Measurements from ENCODE around the gene TSR3. TPM values are rescaled to one million over a fixed set of nuclear protein-coding genes. Genes with fewer than 3 reads are reported as not detected.

Gene TSR3
- 10 to 100 TPM; 49.6 to 54.0 (median 52.8) TPM for total RNA-seq
- polyA plus RNA-seq = 58.5 TPM
- long read RNA-seq, donor 1, transcript TSR3-201 (6 exons, 1,243 nt) = major isoform, 101 of 121 reads
- long read RNA-seq, donor 1, partial matches to known transcripts = 6 of 121 reads
- long read RNA-seq, donor 1, other reads (novel, unspliced or antisense) = 14 of 121 reads
- long read RNA-seq, donor 2, transcript TSR3-201 (6 exons, 1,243 nt) = major isoform, 66 of 99 reads
- long read RNA-seq, donor 2, partial matches to known transcripts = 1 of 99 reads
- long read RNA-seq, donor 2, other reads (novel, unspliced or antisense) = 32 of 99 reads
- long read RNA-seq, donor 3, partial matches to known transcripts = 1 of 3 reads
- long read RNA-seq, donor 3, other reads (novel, unspliced or antisense) = 0 of 3 reads
- long read RNA-seq, donor 4, transcript TSR3-201 (6 exons, 1,243 nt) = major isoform, 70 of 89 reads
- long read RNA-seq, donor 4, partial matches to known transcripts = 1 of 89 reads
- long read RNA-seq, donor 4, other reads (novel, unspliced or antisense) = 18 of 89 reads

DNA sequence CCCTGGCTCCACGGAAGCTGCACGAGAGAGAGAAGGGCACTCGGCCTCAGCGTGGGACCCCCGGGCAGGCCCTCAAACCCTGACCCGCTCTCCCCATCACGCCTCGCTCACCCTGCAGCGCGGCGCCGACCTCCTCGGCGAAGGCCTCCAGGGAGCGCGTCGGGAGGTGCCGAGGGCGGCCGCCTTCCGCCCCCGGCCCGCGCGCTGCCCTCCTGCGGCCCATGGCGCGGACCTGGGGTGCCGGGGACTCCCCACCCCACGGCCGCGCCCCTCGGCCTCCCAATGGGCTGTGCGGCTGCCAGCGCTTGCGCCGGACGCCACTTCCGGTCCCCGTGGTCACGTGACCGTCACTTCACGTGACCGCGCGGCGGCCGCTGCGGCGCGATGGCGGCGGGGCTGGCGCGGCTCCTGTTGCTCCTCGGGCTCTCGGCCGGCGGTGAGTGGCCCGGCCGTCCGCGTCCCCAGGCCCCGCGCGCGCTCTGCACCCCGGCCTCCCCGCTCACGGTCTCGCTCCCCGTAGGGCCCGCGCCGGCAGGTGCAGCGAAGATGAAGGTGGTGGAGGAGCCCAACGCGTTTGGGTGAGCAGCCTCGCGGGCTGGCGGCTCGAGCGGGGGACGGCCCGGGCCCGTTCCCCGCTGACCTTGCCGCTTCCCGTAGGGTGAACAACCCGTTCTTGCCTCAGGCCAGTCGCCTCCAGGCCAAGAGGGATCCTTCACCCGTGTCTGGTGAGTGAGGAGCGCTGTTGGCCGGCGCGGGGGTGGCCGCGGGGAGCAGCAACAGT lies at the start of gene TSR3, which contains the start of gene GNPTG:
TSR3 (minus strand) TSS at position 297 of the 781 bp plus-strand sequence; CDS start at position 223, 74 bp downstream.
GNPTG (plus strand) TSS at position 350 of the 781 bp plus-strand sequence; CDS start at position 385, 35 bp downstream.
- intact Hi-C loops (cut with DNase I) = no loop called here
- Histone ChIP-seq H3K4me3 (ENCODE audit: low read length) (peak within 1 kb of the TSS; percentile 75), H3K27ac (ENCODE audit: low read length) (no peak within 1 kb of the TSS), H3K9me3 (ENCODE audit: control insufficient read depth, low read length) (no peaks in the 10 kb centered on the region), H3K4me1 (ENCODE audit: control insufficient read depth, insufficient read depth, low read length) (peaks cover 4% of the 10 kb centered on the region), H3K27me3 (ENCODE audit: control insufficient read depth, insufficient read depth) (no peaks in the 10 kb centered on the region)
- under 1% methylated on average over 98 of the region's 98 CpGs for WGBS
- DNase-seq (peak; percentile 90 to 96 (median 96)), ATAC-seq (peak; percentile 78 to 83)

DNA sequence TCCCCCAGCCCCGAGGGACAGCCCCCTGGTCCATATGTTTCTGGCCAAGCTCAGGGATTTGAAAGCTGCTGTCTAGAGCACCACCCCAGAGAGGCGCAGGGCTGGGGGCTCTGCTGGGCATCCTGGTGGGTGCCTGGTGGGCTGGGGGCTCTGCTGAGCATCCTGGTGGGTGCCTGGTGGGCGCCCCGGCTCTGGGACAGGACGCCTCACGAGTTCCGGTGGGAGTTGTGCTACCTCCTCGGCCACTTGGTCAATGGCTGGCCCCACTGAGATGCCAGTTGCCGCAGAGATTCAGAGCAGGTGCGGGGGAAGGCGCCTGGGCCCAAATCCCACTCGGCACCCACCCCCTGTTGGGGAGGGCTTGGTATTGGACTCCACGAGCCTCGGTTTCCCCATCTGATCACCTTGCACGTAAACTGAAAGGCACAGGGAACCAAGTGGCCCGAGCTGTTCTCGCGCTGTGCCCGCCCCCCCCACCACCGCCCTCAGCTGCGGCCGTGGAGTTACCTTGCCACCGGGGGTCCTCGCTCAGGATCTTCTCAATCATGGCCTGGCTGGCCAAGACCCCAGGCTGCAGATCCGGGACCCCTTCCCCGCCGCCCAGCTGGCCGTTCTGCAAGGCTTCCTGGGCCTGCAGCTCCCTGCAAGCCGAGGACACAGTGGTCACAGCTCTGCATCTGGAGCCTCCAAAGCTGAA lies 49.5 kb upstream of the TSR3 start:
- H3K4me1 ChIP-seq (ENCODE audit: control insufficient read depth, insufficient read depth, low read length) = no peaks in the 10 kb centered on the region
- 90% methylated on average over 29 of the region's 29 CpGs for WGBS

DNA sequence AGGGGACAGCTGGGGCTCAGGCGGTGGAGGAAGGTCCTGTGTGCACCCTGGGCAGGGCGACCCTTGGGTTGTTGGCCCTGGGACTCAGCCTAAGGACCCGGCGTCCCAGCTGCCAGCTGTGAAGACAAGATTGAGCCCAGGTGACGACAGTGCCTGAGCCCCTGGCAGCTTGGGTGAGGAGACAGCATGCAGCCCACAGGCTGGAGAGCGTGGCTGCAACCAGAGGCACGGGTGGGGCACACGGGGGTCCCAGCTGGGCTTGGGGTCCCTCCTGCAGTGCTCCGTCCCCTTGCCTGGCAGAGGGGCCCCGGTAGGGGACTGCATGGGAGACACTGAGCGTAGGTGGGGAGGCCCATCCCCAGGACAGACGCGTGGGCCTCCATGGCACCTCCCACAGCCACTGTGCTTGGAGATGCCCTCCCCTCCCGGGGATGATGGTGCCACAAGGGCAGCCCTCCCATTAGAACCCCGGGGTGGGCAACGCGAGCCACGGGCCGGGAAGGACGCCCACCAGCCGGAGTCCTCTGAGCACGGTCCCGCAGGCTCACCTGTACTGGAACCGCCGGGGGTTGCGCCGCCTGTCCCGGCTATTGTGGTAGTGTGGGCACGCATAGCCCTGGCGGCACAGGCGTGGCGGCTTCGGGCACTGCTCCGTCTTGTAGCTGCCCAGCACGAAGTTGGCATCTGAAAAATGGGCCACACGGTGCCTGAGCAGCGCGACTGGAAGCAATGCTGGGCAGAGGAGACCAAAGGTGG lies 47.3 kb upstream of the TSR3 start:
- no peaks in the 10 kb centered on the region for H3K9me3 ChIP-seq (ENCODE audit: control insufficient read depth, low read length)
- no peak overlapping the region for H3K4me3 ChIP-seq (ENCODE audit: low read length)
- no peaks in the 10 kb centered on the region for H3K27me3 ChIP-seq (ENCODE audit: control insufficient read depth, insufficient read depth)
- intact Hi-C loops (cut with DNase I) = loop anchor here in 1 of 4 donors (10.0 kb wide), 1 partner anchor 64 kb away; the partner anchor contains the start of gene BAIAP3
- DNase-seq (no peak), ATAC-seq (peak; percentile 10 to 31)
- 95% methylated on average over 38 of the region's 38 CpGs for WGBS
- H3K27ac ChIP-seq (ENCODE audit: low read length) = no peak overlapping the region
- H3K4me1 ChIP-seq (ENCODE audit: control insufficient read depth, insufficient read depth, low read length) = no peaks in the 10 kb centered on the region

More for the DNA sequence above, 49.5 kb upstream of the TSR3 start:
- H3K4me3 ChIP-seq (ENCODE audit: low read length) = no peak overlapping the region
- ATAC-seq = no peak
- no peak for DNase-seq
- no peaks in the 10 kb centered on the region for H3K27me3 ChIP-seq (ENCODE audit: control insufficient read depth, insufficient read depth)
- H3K9me3 ChIP-seq (ENCODE audit: control insufficient read depth, low read length) = no peaks in the 10 kb centered on the region
- intact Hi-C loops (cut with DNase I) = no loop called here
- no peak overlapping the region for H3K27ac ChIP-seq (ENCODE audit: low read length)

DNA sequence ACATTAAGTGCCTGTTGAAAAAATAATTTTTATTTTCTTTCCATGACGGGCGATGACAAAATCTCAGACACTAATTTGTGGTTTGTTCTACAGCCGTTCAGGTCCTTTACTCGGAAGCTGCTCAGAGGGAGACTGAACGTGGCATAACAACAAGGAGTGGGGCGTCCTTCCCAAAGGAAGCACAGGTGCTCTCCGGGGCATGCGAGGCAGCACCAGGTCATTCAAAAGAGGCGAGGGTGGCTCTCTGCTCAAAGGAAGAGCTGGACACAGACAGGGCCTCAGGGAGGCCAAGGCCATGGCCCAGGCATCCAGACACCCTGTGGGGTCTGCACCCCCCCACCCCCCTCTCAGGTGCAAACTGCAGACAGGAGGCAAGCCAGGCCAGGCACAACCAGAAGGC lies 46.7 kb upstream of the TSR3 start:
- no peak overlapping the region for H3K4me3 ChIP-seq (ENCODE audit: low read length)
- no peak overlapping the region for H3K27ac ChIP-seq (ENCODE audit: low read length)
- ATAC-seq = no peak
- intact Hi-C loops (cut with DNase I) = loop anchor here in 1 of 4 donors (10.0 kb wide), 1 partner anchor 64 kb away; the partner anchor contains the start of gene BAIAP3
- H3K4me1 ChIP-seq (ENCODE audit: control insufficient read depth, insufficient read depth, low read length) = no peaks in the 10 kb centered on the region
- H3K9me3 ChIP-seq (ENCODE audit: control insufficient read depth, low read length) = no peaks in the 10 kb centered on the region
- DNase-seq = no peak
- 94% methylated on average over 9 of the region's 9 CpGs for WGBS
- no peaks in the 10 kb centered on the region for H3K27me3 ChIP-seq (ENCODE audit: control insufficient read depth, insufficient read depth)

DNA sequence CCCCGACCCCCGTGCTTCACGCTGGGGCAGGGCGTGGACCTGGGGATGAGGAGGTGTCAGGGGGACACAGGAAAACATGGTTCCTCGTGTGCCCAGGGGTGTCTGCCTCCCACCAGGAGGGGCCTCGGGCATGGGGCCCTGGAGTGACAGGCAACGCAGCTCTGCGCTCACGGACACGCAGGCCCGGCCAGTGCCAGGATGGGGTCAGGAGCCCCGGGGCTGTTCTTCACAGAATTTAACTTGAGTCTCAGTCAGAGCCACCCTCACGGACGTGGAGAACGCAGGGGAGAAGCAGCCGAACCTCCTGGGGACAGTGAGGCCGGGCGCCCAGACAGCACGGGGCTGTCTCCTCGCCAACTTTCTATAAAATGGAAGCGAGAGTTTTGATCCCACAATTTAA lies 46.1 kb upstream of the TSR3 start:
- Histone ChIP-seq H3K27ac (ENCODE audit: low read length) (no peak overlapping the region), H3K4me1 (ENCODE audit: control insufficient read depth, insufficient read depth, low read length) (no peaks in the 10 kb centered on the region), H3K4me3 (ENCODE audit: low read length) (no peak overlapping the region), H3K9me3 (ENCODE audit: control insufficient read depth, low read length) (no peaks in the 10 kb centered on the region), H3K27me3 (ENCODE audit: control insufficient read depth, insufficient read depth) (no peaks in the 10 kb centered on the region)
- no peak for DNase-seq
- 91% methylated on average over 21 of the region's 21 CpGs for WGBS
- ATAC-seq = no peak
- intact Hi-C loops (cut with DNase I) = loop anchor here in 1 of 4 donors (10.0 kb wide), 1 partner anchor 63 kb away; the partner anchor contains the start of gene BAIAP3

DNA sequence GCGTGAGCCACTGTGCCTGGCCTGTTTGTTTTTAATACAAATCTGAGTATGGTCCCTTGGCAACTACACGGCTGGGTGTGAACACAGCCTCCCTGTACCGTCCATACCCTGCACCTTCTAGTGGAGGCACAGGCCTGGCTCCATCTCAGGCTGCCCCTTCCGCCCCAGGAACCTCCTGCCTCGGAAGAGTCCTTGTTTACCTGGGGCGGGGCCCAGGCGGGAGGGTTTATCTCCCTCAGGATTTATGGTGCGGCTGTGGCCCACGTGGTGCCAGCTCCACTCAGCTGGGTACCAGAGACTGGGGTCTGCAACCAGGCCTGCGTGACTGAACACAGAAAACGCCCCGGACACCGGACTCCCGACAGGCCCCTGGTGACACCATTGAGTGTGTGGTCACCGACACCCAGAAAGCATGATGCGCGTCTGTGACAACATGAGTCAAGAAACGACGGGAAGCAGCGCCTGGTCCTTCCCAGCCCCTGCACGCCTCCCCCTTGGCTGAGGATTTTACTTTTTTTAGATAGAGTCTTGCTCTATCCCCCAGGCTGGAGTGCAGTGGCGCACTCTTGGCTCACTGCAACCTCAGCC lies 43.9 kb upstream of the TSR3 start:
- Histone ChIP-seq H3K27me3 (ENCODE audit: control insufficient read depth, insufficient read depth) (no peaks in the 10 kb centered on the region), H3K4me1 (ENCODE audit: control insufficient read depth, insufficient read depth, low read length) (no peaks in the 10 kb centered on the region), H3K4me3 (ENCODE audit: low read length) (no peak overlapping the region), H3K27ac (ENCODE audit: low read length) (no peak overlapping the region), H3K9me3 (ENCODE audit: control insufficient read depth, low read length) (no peaks in the 10 kb centered on the region)
- 92% methylated on average over 22 of the region's 22 CpGs for WGBS
- ATAC-seq (no peak), DNase-seq (no peak)
- intact Hi-C loops (cut with DNase I) = loop anchor here in 1 of 4 donors (10.0 kb wide), 1 partner anchor 61 kb away; the partner anchor contains the start of gene BAIAP3

DNA sequence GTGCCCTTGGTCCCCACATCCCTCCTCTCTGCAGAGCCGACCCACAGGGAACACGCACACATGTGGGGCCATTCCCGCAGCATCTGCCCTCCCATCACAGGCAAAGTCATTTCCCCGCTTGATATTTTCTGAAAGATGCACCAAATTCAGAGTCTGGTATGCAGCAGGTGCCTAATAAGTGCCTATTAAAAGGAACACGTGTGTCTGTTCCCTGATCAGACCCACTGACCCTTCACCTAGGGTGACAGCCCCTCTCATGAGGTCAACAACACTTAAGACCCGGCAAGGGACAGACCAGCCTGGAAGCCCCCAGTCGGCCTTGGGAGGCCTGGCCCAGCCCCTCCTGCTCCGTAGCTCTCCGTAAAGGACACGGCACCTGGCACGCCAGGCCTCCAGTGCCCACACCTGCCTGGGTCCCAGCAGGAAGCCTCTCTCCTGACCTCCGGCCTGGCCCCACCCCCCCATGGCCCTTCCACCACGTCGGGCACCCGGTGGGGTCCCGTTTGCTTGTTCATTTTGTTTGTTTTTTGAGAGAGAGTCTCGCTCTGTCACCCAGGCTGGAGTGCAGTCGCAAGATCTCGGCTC lies 42.8 kb upstream of the TSR3 start:
- Histone ChIP-seq H3K4me1 (ENCODE audit: control insufficient read depth, insufficient read depth, low read length) (no peaks in the 10 kb centered on the region), H3K27ac (ENCODE audit: low read length) (no peak overlapping the region), H3K4me3 (ENCODE audit: low read length) (no peak overlapping the region), H3K27me3 (ENCODE audit: control insufficient read depth, insufficient read depth) (no peaks in the 10 kb centered on the region), H3K9me3 (ENCODE audit: control insufficient read depth, low read length) (no peaks in the 10 kb centered on the region)
- no peak for DNase-seq
- no peak for ATAC-seq
- 89% methylated on average over 19 of the region's 19 CpGs for WGBS
- intact Hi-C loops (cut with DNase I) = loop anchor here in 1 of 4 donors (10.0 kb wide), 1 partner anchor 60 kb away; the partner anchor contains the start of gene BAIAP3

DNA sequence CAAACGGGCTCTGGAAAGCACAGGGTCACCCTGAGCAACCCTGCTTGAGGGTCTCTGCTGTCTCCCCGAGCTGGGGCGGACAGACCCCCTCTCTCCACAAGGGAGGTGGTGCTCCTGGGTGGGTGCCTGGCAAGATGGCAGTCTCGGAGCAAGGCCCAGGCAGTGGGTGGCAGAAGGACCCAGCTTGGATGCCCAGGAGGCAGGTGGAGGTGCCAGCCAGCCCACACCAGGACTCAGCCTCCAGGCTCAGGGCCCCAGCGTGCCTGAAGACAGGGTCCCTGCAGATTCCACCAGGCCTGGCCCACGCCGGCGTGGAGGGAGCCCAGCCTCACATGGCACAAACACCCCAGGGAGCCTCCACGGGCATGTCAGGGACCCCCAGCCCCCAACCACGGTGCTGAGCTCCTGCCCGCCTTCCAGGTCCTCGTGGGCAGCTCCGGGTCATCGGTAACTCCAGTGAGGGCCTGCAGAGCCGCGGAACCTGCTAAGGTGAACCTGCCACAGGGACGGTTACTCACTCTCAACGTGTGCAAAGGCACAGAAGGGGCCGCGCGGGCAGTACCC lies 42.0 kb upstream of the TSR3 start:
- Histone ChIP-seq H3K9me3 (ENCODE audit: control insufficient read depth, low read length) (no peaks in the 10 kb centered on the region), H3K4me3 (ENCODE audit: low read length) (no peak overlapping the region), H3K4me1 (ENCODE audit: control insufficient read depth, insufficient read depth, low read length) (no peaks in the 10 kb centered on the region), H3K27ac (ENCODE audit: low read length) (no peak overlapping the region), H3K27me3 (ENCODE audit: control insufficient read depth, insufficient read depth) (no peaks in the 10 kb centered on the region)
- peak in 1 of 2 donors; percentile 20 for ATAC-seq
- DNase-seq = peak in 1 of 3 donors; percentile 59
- intact Hi-C loops (cut with DNase I) = loop anchor here in 1 of 4 donors (10.0 kb wide), 1 partner anchor 59 kb away; the partner anchor contains the start of gene BAIAP3
- WGBS = 96% methylated on average over 21 of the region's 21 CpGs

DNA sequence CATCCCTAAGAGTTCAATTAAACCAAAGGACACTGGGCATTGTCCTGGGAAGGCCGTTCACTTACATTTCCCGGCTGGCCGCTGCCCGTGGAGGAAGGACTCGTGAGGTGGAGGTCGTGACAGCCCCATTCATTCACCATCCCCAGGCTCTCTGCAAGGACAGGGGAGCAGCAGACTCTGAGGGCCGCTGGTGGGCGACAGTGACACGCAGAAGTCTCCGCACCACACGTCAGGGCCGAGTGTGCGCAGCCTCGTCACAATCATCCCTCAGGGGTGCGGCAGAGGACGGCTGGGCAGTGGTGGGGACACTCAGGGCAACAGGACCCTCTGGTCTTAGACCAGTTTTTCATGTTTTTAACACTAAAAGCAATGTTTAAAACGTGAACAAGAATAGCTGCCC lies 41.1 kb upstream of the TSR3 start:
- Histone ChIP-seq H3K4me3 (ENCODE audit: low read length) (no peak overlapping the region), H3K27ac (ENCODE audit: low read length) (no peak overlapping the region), H3K4me1 (ENCODE audit: control insufficient read depth, insufficient read depth, low read length) (no peaks in the 10 kb centered on the region), H3K27me3 (ENCODE audit: control insufficient read depth, insufficient read depth) (no peaks in the 10 kb centered on the region), H3K9me3 (ENCODE audit: control insufficient read depth, low read length) (no peaks in the 10 kb centered on the region)
- DNase-seq = no peak
- ATAC-seq = no peak
- intact Hi-C loops (cut with DNase I) = loop anchor here in 1 of 4 donors (10.0 kb wide), 1 partner anchor 58 kb away; the partner anchor contains the start of gene BAIAP3
- 93% methylated on average over 17 of the region's 17 CpGs for WGBS
